Muscle layer of duodenum (tissue), 2 donors: ENCODE results near the gene ZNF33A.

Source experiments
- H3K27ac ChIP-seq: one replicate; pipeline ENCODE4 v1.7.0; 2013; ENCODE audit warnings: mild to moderate bottlenecking, low read length
- H3K27me3 ChIP-seq: one replicate; pipeline ENCODE4 v1.7.0; 2013; ENCODE audit warnings: low read depth, mild to moderate bottlenecking, control low read depth, low read length
- H3K36me3 ChIP-seq, 2 donors: one replicate each; pipeline ENCODE4 v1.7.0; 2013; ENCODE audit warnings: low read length in 2 of 2, control low read depth in 1 of 2, mild to moderate bottlenecking in 1 of 2; ENCODE audit not compliant: insufficient read depth in 2 of 2, control insufficient read depth in 1 of 2
- H3K4me1 ChIP-seq, 2 donors: one replicate each; pipeline ENCODE4 v1.7.0; 2013; ENCODE audit warnings: low read length in 2 of 2, mild to moderate bottlenecking in 2 of 2, control low read depth in 1 of 2, moderate library complexity in 1 of 2; ENCODE audit not compliant: insufficient read depth in 2 of 2, control insufficient read depth in 1 of 2
- H3K4me3 ChIP-seq, 2 donors: one replicate each; pipeline ENCODE4 v1.7.0; 2013; ENCODE audit warnings: low read length in 2 of 2, low read depth in 1 of 2, mild to moderate bottlenecking in 1 of 2
- H3K9me3 ChIP-seq, 2 donors: one replicate each; pipeline ENCODE4 v1.7.0; 2013; ENCODE audit warnings: low read length in 2 of 2, control low read depth in 1 of 2, mild to moderate bottlenecking in 1 of 2; ENCODE audit not compliant: control insufficient read depth in 1 of 2
- donor health status: healthy.

ZNF33A gene

DNA sequence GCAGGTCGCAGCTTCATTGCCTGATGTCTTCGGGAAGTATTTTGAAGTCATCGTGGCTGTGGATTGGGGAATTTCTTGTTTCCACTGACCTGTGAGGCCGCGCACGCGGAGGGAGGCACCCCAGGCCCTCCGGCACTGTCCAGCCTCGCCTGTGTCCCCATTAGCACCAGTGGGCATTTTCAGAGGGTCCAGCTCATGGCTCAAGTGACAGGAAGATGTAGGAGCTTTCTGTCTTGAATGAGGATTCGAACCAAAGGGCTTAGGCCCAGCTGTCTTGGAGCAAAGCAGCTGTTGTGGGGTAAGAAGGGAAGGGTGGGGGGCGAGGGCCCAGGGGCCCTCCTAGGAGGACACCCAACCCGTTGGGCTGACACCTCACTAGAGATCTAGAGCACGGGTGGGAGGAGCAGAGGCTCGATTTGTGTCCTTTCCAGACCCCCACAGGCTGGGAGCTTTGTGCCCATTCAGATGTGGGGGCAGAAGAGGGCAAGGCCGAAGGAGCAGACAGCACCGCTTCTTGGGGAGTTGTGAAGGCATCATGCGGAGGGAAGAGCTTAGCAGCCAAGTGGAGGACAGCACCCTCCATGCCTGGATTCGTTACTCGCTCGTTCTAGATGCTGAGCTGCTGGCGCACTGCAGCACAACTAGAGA lies 84.6 kb downstream of the ZNF33A start:
- Histone ChIP-seq H3K27me3 (no peaks in the 10 kb centered on the region), H3K9me3 (peaks cover 0 to 4% of the 10 kb centered on the region in 2 donors), H3K4me1 (peaks cover 0 to 14% of the 10 kb centered on the region in 2 donors), H3K36me3 (peaks cover 20 to 40% of the 10 kb centered on the region in 2 donors), H3K27ac (peak overlapping the region; percentile 83), H3K4me3 (peak overlapping the region; percentile 80 to 94)

DNA sequence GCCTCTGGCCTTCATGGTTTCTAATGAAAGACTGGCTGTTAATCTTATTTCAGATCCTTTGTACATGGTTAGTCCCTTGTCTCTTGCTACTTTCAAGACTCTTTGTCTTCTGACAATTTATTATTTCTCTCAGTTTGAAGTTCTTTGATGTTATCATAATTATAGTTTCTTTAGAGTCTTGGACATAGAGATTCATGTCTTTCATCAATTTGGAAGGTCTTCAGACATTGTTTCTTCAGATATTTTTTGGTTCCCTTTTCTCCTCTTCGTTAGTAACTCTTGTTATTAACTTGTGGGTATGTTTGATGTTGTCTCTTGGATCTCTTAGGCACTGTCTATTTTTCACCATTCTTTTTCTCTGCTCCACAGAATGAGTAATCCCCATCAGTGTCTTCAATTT lies 92.4 kb downstream of the ZNF33A start:
- no peak overlapping the region for H3K27ac ChIP-seq
- peak overlapping the region in 1 of 2 donors; percentile 30 for H3K4me3 ChIP-seq
- no peaks in the 10 kb centered on the region for H3K27me3 ChIP-seq
- H3K4me1 ChIP-seq = no peaks in the 10 kb centered on the region
- H3K36me3 ChIP-seq = peaks cover 35 to 88% of the 10 kb centered on the region in 2 donors
- peaks cover 30 to 57% of the 10 kb centered on the region in 2 donors for H3K9me3 ChIP-seq

DNA sequence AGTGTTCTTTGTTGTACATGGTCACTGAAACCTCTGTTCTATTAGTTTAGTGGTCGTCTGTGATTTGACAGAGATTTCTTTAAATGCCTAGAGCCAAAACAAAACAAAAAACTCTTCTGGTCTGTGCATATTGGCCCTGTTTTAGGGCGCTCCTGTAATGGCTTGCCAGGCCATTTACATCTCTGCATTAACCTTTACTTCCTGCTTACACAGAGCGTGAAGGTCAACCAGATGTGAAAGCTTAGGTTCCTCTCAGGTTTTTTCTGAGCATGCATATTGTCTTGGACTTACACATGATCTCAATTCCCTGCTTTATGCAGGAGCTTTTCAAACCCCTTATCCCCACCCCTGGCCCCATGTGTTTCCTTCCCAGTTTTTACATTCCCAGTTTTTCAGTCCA lies 93.3 kb downstream of the ZNF33A start:
- Histone ChIP-seq H3K27ac (no peak overlapping the region), H3K27me3 (no peaks in the 10 kb centered on the region), H3K36me3 (peaks cover 30 to 79% of the 10 kb centered on the region in 2 donors), H3K9me3 (peaks cover 30 to 58% of the 10 kb centered on the region in 2 donors), H3K4me1 (no peaks in the 10 kb centered on the region), H3K4me3 (peak overlapping the region in 1 of 2 donors; percentile 46)

DNA sequence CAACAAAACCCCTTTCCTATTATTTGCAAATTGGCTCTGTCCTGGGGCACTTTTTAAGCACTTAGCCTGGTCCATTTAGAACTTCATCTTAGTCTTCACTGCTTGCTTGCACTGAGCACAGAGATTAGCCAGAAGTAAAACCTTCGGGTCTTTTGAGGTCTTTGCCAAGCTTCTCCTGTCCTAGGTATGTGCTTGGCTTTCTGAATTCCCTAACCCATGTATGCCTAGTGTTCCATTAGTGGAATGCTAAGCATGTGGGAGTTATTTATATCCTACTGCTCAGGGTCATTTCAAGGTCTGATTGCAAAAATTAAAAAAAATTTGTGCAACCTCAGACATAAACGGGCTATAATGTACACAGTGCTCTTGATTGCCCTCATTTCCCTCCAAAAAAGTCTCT lies 101.7 kb downstream of the ZNF33A start:
- Histone ChIP-seq H3K27ac (no peak overlapping the region), H3K4me1 (no peaks in the 10 kb centered on the region), H3K27me3 (no peaks in the 10 kb centered on the region), H3K4me3 (peak overlapping the region in 1 of 2 donors; percentile 45), H3K36me3 (peaks cover 22 to 47% of the 10 kb centered on the region in 2 donors), H3K9me3 (peaks cover 35 to 64% of the 10 kb centered on the region in 2 donors)
